Measurements from ENCODE around the gene RPS3. TPM values are rescaled to one million over a fixed set of nuclear protein-coding genes. Genes with fewer than 3 reads are reported as not detected.

The RPS3 gene
- total and polyA plus RNA-seq, 2 experiments from 2014 or later: 1,745 to 2,793 TPM

GRCh38 chr11:75428281-75428724, 29.0 kb downstream of the RPS3 start:
- H3K27me3 ChIP-seq (ENCODE audit: insufficient read depth): peaks cover 64% of the 10 kb centered on the region
- Mint-ChIP-seq H3K4me1 (peaks cover 34% of the 10 kb centered on the region), H3K9me3 (peaks cover 21% of the 10 kb centered on the region), H3K27me3 (ENCODE audit: insufficient read depth, low read depth, poor library complexity) (peaks cover 61% of the 10 kb centered on the region), H3K36me3 (ENCODE audit: low read depth) (peaks cover 20% of the 10 kb centered on the region), H3K4me3 (no peak overlapping the region), H3K27ac (no peak overlapping the region)
- no peaks in the 10 kb centered on the region for H3K9me2 ChIP-seq (ENCODE audit: insufficient read depth)
- no peaks in the 10 kb centered on the region for H3K79me2 ChIP-seq (replicated peaks; ENCODE audit: insufficient read depth)
- no peak overlapping the region for H2AFZ ChIP-seq
- no peak overlapping the region for H3K27ac ChIP-seq (ENCODE audit: low read depth)
- H3F3A ChIP-seq (replicated peaks; ENCODE audit: low read depth): peaks cover 6% of the 10 kb centered on the region; the same call in 1 of the 2 replicates
- no peak overlapping the region for H3K4me2 ChIP-seq
- DNase-seq (ENCODE audit: low spot score) (peak; percentile 87), ATAC-seq (no peak; the same call in 2 of the 3 replicates)
- TF ChIP-seq CTCF (conservative IDR thresholded peaks at IDR 0.05; ENCODE audit: low read depth in 2 of 2): no peak
- TF ChIP-seq, protein P1, sequence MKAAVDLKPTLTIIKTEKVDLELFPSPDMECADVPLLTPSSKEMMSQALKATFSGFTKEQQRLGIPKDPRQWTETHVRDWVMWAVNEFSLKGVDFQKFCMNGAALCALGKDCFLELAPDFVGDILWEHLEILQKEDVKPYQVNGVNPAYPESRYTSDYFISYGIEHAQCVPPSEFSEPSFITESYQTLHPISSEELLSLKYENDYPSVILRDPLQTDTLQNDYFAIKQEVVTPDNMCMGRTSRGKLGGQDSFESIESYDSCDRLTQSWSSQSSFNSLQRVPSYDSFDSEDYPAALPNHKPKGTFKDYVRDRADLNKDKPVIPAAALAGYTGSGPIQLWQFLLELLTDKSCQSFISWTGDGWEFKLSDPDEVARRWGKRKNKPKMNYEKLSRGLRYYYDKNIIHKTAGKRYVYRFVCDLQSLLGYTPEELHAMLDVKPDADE (IDR thresholded peaks at IDR 0.05): no peak
- no peak for TF ChIP-seq ZNF114 (CRISPR knock-in tag; IDR thresholded peaks at IDR 0.05)
- TF ChIP-seq, protein P2, sequence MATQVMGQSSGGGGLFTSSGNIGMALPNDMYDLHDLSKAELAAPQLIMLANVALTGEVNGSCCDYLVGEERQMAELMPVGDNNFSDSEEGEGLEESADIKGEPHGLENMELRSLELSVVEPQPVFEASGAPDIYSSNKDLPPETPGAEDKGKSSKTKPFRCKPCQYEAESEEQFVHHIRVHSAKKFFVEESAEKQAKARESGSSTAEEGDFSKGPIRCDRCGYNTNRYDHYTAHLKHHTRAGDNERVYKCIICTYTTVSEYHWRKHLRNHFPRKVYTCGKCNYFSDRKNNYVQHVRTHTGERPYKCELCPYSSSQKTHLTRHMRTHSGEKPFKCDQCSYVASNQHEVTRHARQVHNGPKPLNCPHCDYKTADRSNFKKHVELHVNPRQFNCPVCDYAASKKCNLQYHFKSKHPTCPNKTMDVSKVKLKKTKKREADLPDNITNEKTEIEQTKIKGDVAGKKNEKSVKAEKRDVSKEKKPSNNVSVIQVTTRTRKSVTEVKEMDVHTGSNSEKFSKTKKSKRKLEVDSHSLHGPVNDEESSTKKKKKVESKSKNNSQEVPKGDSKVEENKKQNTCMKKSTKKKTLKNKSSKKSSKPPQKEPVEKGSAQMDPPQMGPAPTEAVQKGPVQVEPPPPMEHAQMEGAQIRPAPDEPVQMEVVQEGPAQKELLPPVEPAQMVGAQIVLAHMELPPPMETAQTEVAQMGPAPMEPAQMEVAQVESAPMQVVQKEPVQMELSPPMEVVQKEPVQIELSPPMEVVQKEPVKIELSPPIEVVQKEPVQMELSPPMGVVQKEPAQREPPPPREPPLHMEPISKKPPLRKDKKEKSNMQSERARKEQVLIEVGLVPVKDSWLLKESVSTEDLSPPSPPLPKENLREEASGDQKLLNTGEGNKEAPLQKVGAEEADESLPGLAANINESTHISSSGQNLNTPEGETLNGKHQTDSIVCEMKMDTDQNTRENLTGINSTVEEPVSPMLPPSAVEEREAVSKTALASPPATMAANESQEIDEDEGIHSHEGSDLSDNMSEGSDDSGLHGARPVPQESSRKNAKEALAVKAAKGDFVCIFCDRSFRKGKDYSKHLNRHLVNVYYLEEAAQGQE (IDR thresholded peaks at IDR 0.05; ENCODE audit: unreplicated experiment): no peak
- no peak for TF ChIP-seq NANOG (IDR thresholded peaks at IDR 0.05; ENCODE audit: borderline replicate concordance)
- no peak for TF ChIP-seq EZH2 (IDR thresholded peaks at IDR 0.05; ENCODE audit: low read depth, unreplicated experiment)
- TF ChIP-seq CREB1 (CRISPR knock-in tag; IDR thresholded peaks at IDR 0.05; ENCODE audit: low read depth): no peak
- TF ChIP-seq POLR2AphosphoS5 (IDR thresholded peaks at IDR 0.05; ENCODE audit: low read depth): no peak
- TF ChIP-seq, protein P3, sequence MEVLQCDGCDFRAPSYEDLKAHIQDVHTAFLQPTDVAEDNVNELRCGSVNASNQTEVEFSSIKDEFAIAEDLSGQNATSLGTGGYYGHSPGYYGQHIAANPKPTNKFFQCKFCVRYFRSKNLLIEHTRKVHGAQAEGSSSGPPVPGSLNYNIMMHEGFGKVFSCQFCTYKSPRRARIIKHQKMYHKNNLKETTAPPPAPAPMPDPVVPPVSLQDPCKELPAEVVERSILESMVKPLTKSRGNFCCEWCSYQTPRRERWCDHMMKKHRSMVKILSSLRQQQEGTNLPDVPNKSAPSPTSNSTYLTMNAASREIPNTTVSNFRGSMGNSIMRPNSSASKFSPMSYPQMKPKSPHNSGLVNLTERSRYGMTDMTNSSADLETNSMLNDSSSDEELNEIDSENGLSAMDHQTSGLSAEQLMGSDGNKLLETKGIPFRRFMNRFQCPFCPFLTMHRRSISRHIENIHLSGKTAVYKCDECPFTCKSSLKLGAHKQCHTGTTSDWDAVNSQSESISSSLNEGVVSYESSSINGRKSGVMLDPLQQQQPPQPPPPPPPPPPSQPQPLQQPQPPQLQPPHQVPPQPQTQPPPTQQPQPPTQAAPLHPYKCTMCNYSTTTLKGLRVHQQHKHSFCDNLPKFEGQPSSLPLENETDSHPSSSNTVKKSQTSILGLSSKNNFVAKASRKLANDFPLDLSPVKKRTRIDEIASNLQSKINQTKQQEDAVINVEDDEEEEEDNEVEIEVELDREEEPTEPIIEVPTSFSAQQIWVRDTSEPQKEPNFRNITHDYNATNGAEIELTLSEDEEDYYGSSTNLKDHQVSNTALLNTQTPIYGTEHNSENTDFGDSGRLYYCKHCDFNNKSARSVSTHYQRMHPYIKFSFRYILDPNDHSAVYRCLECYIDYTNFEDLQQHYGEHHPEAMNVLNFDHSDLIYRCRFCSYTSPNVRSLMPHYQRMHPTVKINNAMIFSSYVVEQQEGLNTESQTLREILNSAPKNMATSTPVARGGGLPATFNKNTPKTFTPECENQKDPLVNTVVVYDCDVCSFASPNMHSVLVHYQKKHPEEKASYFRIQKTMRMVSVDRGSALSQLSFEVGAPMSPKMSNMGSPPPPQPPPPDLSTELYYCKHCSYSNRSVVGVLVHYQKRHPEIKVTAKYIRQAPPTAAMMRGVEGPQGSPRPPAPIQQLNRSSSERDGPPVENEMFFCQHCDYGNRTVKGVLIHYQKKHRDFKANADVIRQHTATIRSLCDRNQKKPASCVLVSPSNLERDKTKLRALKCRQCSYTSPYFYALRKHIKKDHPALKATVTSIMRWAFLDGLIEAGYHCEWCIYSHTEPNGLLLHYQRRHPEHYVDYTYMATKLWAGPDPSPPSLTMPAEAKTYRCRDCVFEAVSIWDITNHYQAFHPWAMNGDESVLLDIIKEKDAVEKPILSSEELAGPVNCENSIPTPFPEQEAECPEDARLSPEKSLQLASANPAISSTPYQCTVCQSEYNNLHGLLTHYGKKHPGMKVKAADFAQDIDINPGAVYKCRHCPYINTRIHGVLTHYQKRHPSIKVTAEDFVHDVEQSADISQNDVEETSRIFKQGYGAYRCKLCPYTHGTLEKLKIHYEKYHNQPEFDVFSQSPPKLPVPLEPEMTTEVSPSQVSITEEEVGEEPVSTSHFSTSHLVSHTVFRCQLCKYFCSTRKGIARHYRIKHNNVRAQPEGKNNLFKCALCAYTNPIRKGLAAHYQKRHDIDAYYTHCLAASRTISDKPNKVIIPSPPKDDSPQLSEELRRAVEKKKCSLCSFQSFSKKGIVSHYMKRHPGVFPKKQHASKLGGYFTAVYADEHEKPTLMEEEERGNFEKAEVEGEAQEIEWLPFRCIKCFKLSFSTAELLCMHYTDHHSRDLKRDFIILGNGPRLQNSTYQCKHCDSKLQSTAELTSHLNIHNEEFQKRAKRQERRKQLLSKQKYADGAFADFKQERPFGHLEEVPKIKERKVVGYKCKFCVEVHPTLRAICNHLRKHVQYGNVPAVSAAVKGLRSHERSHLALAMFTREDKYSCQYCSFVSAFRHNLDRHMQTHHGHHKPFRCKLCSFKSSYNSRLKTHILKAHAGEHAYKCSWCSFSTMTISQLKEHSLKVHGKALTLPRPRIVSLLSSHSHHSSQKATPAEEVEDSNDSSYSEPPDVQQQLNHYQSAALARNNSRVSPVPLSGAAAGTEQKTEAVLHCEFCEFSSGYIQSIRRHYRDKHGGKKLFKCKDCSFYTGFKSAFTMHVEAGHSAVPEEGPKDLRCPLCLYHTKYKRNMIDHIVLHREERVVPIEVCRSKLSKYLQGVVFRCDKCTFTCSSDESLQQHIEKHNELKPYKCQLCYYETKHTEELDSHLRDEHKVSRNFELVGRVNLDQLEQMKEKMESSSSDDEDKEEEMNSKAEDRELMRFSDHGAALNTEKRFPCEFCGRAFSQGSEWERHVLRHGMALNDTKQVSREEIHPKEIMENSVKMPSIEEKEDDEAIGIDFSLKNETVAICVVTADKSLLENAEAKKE (CRISPR knock-in tag; IDR thresholded peaks at IDR 0.05): no peak
- TF ChIP-seq STAT1 (IDR thresholded peaks at IDR 0.05; ENCODE audit: unreplicated experiment): no peak
- TF ChIP-seq EZH2phosphoT487 (IDR thresholded peaks at IDR 0.05; ENCODE audit: unreplicated experiment): no peak
- TF ChIP-seq ZNF331 (CRISPR knock-in tag; IDR thresholded peaks at IDR 0.05; ENCODE audit: low read depth): no peak
- TF ChIP-seq JUNB (IDR thresholded peaks at IDR 0.05; ENCODE audit: unreplicated experiment): no peak
- H3K36me3 ChIP-seq (ENCODE audit: insufficient read depth): no peaks in the 10 kb centered on the region
- H3K4me3 ChIP-seq: no peak overlapping the region
- no peaks in the 10 kb centered on the region; the same call in 1 of the 2 replicates for H4K20me1 ChIP-seq (replicated peaks; ENCODE audit: insufficient read depth)
- H3K4me1 ChIP-seq (ENCODE audit: insufficient read depth): peaks cover 18% of the 10 kb centered on the region
